KMS-11 (cell line): Measurements from ENCODE around the gene ANXA1.
A peak's percentile ranks its signal among the peaks of the same experiment; 100 is the strongest.

Source experiments
- H2AFZ ChIP-seq: fragments of 200-600 bp; sonication (generic); 2 replicates; pipeline ENCODE4 v1.6.1; 2016; ENCODE audit warnings: antibody characterized with exemption, mixed run types, low read depth
- H3K27ac ChIP-seq: fragments of 200-600 bp; sonication (generic); 2 replicates; pipeline ENCODE4 v1.6.1; 2016; ENCODE audit warnings: mild to moderate bottlenecking, mixed run types
- H3K27me3 ChIP-seq: fragments of 200-600 bp; sonication (generic); 2 replicates; pipeline ENCODE4 v1.6.1; 2017; ENCODE audit warnings: mild to moderate bottlenecking, low read depth, mixed run types, moderate library complexity; ENCODE audit not compliant: insufficient read depth
- H3K36me3 ChIP-seq: fragments of 200-600 bp; sonication (generic); 2 replicates; pipeline ENCODE4 v1.6.1; 2017; ENCODE audit warnings: mild to moderate bottlenecking, mixed run types; ENCODE audit not compliant: insufficient read depth
- H3K4me1 ChIP-seq: fragments of 200-600 bp; sonication (generic); 2 replicates; pipeline ENCODE4 v1.6.1; 2016; ENCODE audit warnings: mild to moderate bottlenecking, low read depth, mixed run types; ENCODE audit not compliant: poor library complexity, severe bottlenecking
- H3K4me2 ChIP-seq: fragments of 200-600 bp; sonication (generic); 2 replicates; pipeline ENCODE4 v1.7.0; 2016; ENCODE audit warnings: mild to moderate bottlenecking, mixed run types
- H3K4me3 ChIP-seq: fragments of 200-600 bp; sonication (generic); IDR thresholded peaks from 2 replicates; pipeline ENCODE4 v1.6.1; 2017; ENCODE audit warnings: low read depth, low read length, mixed read lengths; ENCODE audit not compliant: insufficient read depth
- H3K79me2 ChIP-seq: fragments of 200-600 bp; sonication (generic); 2 replicates; pipeline ENCODE4 v1.6.1; 2016; ENCODE audit warnings: low read depth, mixed run types; ENCODE audit not compliant: insufficient read depth
- H3K9ac ChIP-seq: fragments of 200-600 bp; sonication (generic); 2 replicates; pipeline ENCODE4 v1.6.1; 2016; ENCODE audit warnings: mild to moderate bottlenecking, mixed run types
- H4K20me1 ChIP-seq: fragments of 200-600 bp; sonication (generic); 2 replicates; pipeline ENCODE4 v1.6.1; 2016; ENCODE audit warnings: mild to moderate bottlenecking, mixed run types; ENCODE audit not compliant: insufficient read depth
- CTCF ChIP-seq: fragments of 200-600 bp; sonication (generic); conservative IDR thresholded peaks from 2 replicates; pipeline ENCODE4 v1.6.1; 2017; ENCODE audit warnings: low read depth, mild to moderate bottlenecking, antibody characterized with exemption, low read length, moderate library complexity, mixed read lengths

Gene ANXA1

GRCh38 chr9:73148447-73148937, 3.2 kb upstream of the ANXA1 start:
- H4K20me1 ChIP-seq, result no peaks in the 10 kb centered on the region
- no peak overlapping the region for H3K4me3 ChIP-seq
- no peaks in the 10 kb centered on the region for H3K27me3 ChIP-seq
- no peak for TF ChIP-seq CTCF
- H3K4me2 ChIP-seq, result peak overlapping the region; percentile 61
- H3K27ac ChIP-seq, result peak overlapping the region; percentile 62
- no peak overlapping the region for H2AFZ ChIP-seq
- H3K79me2 ChIP-seq, result no peaks in the 10 kb centered on the region
- no peaks in the 10 kb centered on the region for H3K36me3 ChIP-seq
- peaks cover 99% of the 10 kb centered on the region for H3K4me1 ChIP-seq
- H3K9ac ChIP-seq, result no peak overlapping the region

GRCh38 chr9:73149371-73150067, 2.1 kb upstream of the ANXA1 start:
- no peak for TF ChIP-seq CTCF
- Histone ChIP-seq H3K4me3 (no peak overlapping the region), H3K36me3 (no peaks in the 10 kb centered on the region), H3K4me2 (peak overlapping the region; percentile 61), H3K4me1 (peaks cover 93% of the 10 kb centered on the region), H3K9ac (peak overlapping the region; percentile 15; the same call in 1 of the 2 replicates), H2AFZ (peak overlapping the region; percentile 8; the same call in 1 of the 2 replicates), H3K27me3 (no peaks in the 10 kb centered on the region), H3K79me2 (no peaks in the 10 kb centered on the region), H3K27ac (peak overlapping the region; percentile 62), H4K20me1 (no peaks in the 10 kb centered on the region)

- Histone ChIP-seq H3K4me1 (peaks cover 93% of the 10 kb centered on the region), H3K36me3 (no peaks in the 10 kb centered on the region), H3K27me3 (no peaks in the 10 kb centered on the region), H4K20me1 (no peaks in the 10 kb centered on the region), H2AFZ (no peak overlapping the region), H3K4me2 (peak overlapping the region; percentile 55), H3K9ac (no peak overlapping the region), H3K27ac (peak overlapping the region; percentile 11; the same call in 1 of the 2 replicates), H3K4me3 (no peak overlapping the region), H3K79me2 (no peaks in the 10 kb centered on the region)
- TF ChIP-seq CTCF, result no peak
Observed at GRCh38 chr9:73152543-73152844, 829 bp downstream of the ANXA1 start.

GRCh38 chr9:73152953-73153352, 1.3 kb downstream of the ANXA1 start:
- peak overlapping the region; percentile 55 for H3K4me2 ChIP-seq
- no peaks in the 10 kb centered on the region for H3K27me3 ChIP-seq
- no peaks in the 10 kb centered on the region for H4K20me1 ChIP-seq
- peak overlapping the region; percentile 11; the same call in 1 of the 2 replicates for H3K27ac ChIP-seq
- H3K79me2 ChIP-seq, result no peaks in the 10 kb centered on the region
- no peak for TF ChIP-seq CTCF
- no peak overlapping the region for H3K9ac ChIP-seq
- H3K4me1 ChIP-seq, result peaks cover 92% of the 10 kb centered on the region
- no peak overlapping the region for H3K4me3 ChIP-seq
- no peak overlapping the region for H2AFZ ChIP-seq
- no peaks in the 10 kb centered on the region for H3K36me3 ChIP-seq
